Embryonic facial prominence (tissue), 1 donor: ENCODE data around the gene WNT16.
"Not testable (repeated sequence)": the region's sequence is repeated elsewhere in the genome, so short reads cannot be mapped to it uniquely, and the experiment has no call there.

Experiments used
- DNase-seq: peaks from one replicate; pipeline ENCODE4 v3.0.0-alpha.2; 2016; ENCODE audit errors: extremely low spot score

Gene WNT16

GRCh38 chr7:121306565-121306964 lies 22.2 kb upstream of the WNT16 start:
- DNase-seq: no peak

- DNase-seq: no peak
Measured at GRCh38 chr7:121307021-121307574, 21.7 kb upstream of the WNT16 start.

- DNase-seq: no peak
Measured at GRCh38 chr7:121313220-121313792, 15.5 kb upstream of the WNT16 start.

GRCh38 chr7:121313793-121314676 lies 14.8 kb upstream of the WNT16 start:
- no peak for DNase-seq

- DNase-seq: not testable (repeated sequence)
Measured at GRCh38 chr7:121315170-121315569, 13.6 kb upstream of the WNT16 start.

GRCh38 chr7:121322460-121322859 lies 6.3 kb upstream of the WNT16 start:
- no peak for DNase-seq

- DNase-seq: no peak
Measured at GRCh38 chr7:121323515-121324302, 5.1 kb upstream of the WNT16 start.

- no peak for DNase-seq
Measured at GRCh38 chr7:121327671-121328070, 1.1 kb upstream of the WNT16 start.

- no peak for DNase-seq
Measured at GRCh38 chr7:121329191-121330052, 622 bp downstream of the WNT16 start.

- no peak for DNase-seq
Measured at GRCh38 chr7:121330053-121330833, 1.4 kb downstream of the WNT16 start.

GRCh38 chr7:121331048-121331447 lies 2.2 kb downstream of the WNT16 start:
- DNase-seq: no peak

- DNase-seq: no peak
Measured at GRCh38 chr7:121331574-121331973, 2.8 kb downstream of the WNT16 start.

- DNase-seq: no peak
Measured at GRCh38 chr7:121334376-121334775, 5.6 kb downstream of the WNT16 start.

- no peak for DNase-seq
Measured at GRCh38 chr7:121334875-121335648, 6.3 kb downstream of the WNT16 start.

GRCh38 chr7:121336579-121336978 lies 7.8 kb downstream of the WNT16 start:
- DNase-seq: no peak

GRCh38 chr7:121337398-121337797 lies 8.6 kb downstream of the WNT16 start:
- no peak for DNase-seq

- no peak for DNase-seq
Measured at GRCh38 chr7:121339082-121339481, 10.3 kb downstream of the WNT16 start.

- no peak for DNase-seq
Measured at GRCh38 chr7:121341933-121342332, 13.1 kb downstream of the WNT16 start.

- no peak for DNase-seq
Measured at GRCh38 chr7:121342631-121343030, 13.8 kb downstream of the WNT16 start.

GRCh38 chr7:121343302-121343701 lies 14.5 kb downstream of the WNT16 start:
- no peak for DNase-seq
